Osteocyte (in vitro differentiated cells): ENCODE measurements around the gene ARHGEF7. TPM values are rescaled to one million over a fixed set of nuclear protein-coding genes. Genes with fewer than 3 reads are reported as not detected.

Experiments
- DNase-seq: peaks from one replicate; pipeline ENCODE4 v3.0.0; 2021; ENCODE audit warnings: mixed read lengths; ENCODE audit not compliant: unreplicated experiment; ENCODE audit errors: extremely low spot score
- H3K27ac Mint-ChIP-seq: one replicate; pipeline ENCODE4 v1.8.0; 2021; ENCODE audit warnings: mild to moderate bottlenecking, mixed read lengths; ENCODE audit not compliant: unreplicated experiment
- H3K27me3 Mint-ChIP-seq: one replicate; pipeline ENCODE4 v1.8.0; 2021; ENCODE audit warnings: mixed read lengths; ENCODE audit not compliant: unreplicated experiment
- H3K36me3 Mint-ChIP-seq: one replicate; pipeline ENCODE4 v1.8.0; 2021; ENCODE audit warnings: mixed read lengths; ENCODE audit not compliant: unreplicated experiment
- H3K4me1 Mint-ChIP-seq: one replicate; pipeline ENCODE4 v1.8.0; 2021; ENCODE audit warnings: mixed read lengths; ENCODE audit not compliant: unreplicated experiment
- H3K4me3 Mint-ChIP-seq: one replicate; pipeline ENCODE4 v1.8.0; 2021; ENCODE audit warnings: mild to moderate bottlenecking, moderate library complexity, mixed read lengths; ENCODE audit not compliant: unreplicated experiment
- H3K9me3 Mint-ChIP-seq: one replicate; pipeline ENCODE4 v1.8.0; 2021; ENCODE audit warnings: mixed read lengths; ENCODE audit not compliant: unreplicated experiment
- total RNA-seq: library from RNA; stranded (reverse); gene quantifications from 2 replicates; pipeline ENCODE4 v1.2.1, GENCODE V29; 2021
- TF ChIP-seq, protein P1 (sequence below): fragments of 200-600 bp; sonication (generic); IDR thresholded peaks from 2 replicates; pipeline ENCODE4 v1.5.0; 2021; ENCODE audit warnings: antibody characterized with exemption, mild to moderate bottlenecking, moderate library complexity

Gene ARHGEF7
- total RNA-seq, 1 donor from 2014 or later = 125 TPM

GRCh38 chr13:111345682-111346081 is 230.6 kb downstream of the ARHGEF7 start:
- Mint-ChIP-seq H3K27me3 (no peaks in the 10 kb centered on the region), H3K4me1 (no peaks in the 10 kb centered on the region), H3K9me3 (no peaks in the 10 kb centered on the region), H3K4me3 (no peak overlapping the region), H3K27ac (no peak overlapping the region), H3K36me3 (peaks cover 19% of the 10 kb centered on the region)
- DNase-seq = peak; percentile 60
- TF ChIP-seq, protein P1, sequence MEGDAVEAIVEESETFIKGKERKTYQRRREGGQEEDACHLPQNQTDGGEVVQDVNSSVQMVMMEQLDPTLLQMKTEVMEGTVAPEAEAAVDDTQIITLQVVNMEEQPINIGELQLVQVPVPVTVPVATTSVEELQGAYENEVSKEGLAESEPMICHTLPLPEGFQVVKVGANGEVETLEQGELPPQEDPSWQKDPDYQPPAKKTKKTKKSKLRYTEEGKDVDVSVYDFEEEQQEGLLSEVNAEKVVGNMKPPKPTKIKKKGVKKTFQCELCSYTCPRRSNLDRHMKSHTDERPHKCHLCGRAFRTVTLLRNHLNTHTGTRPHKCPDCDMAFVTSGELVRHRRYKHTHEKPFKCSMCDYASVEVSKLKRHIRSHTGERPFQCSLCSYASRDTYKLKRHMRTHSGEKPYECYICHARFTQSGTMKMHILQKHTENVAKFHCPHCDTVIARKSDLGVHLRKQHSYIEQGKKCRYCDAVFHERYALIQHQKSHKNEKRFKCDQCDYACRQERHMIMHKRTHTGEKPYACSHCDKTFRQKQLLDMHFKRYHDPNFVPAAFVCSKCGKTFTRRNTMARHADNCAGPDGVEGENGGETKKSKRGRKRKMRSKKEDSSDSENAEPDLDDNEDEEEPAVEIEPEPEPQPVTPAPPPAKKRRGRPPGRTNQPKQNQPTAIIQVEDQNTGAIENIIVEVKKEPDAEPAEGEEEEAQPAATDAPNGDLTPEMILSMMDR = no peak

GRCh38 chr13:111346101-111346680 is 231.1 kb downstream of the ARHGEF7 start:
- no peaks in the 10 kb centered on the region for H3K27me3 Mint-ChIP-seq
- H3K27ac Mint-ChIP-seq = no peak overlapping the region
- H3K4me1 Mint-ChIP-seq = no peaks in the 10 kb centered on the region
- H3K36me3 Mint-ChIP-seq = peaks cover 19% of the 10 kb centered on the region
- H3K9me3 Mint-ChIP-seq = no peaks in the 10 kb centered on the region
- TF ChIP-seq, protein P1 = no peak
- peak; percentile 82 for DNase-seq
- no peak overlapping the region for H3K4me3 Mint-ChIP-seq

GRCh38 chr13:111347438-111347837 is 232.3 kb downstream of the ARHGEF7 start:
- H3K36me3 Mint-ChIP-seq = peaks cover 25% of the 10 kb centered on the region
- no peak overlapping the region for H3K27ac Mint-ChIP-seq

GRCh38 chr13:111353508-111353907 is 238.4 kb downstream of the ARHGEF7 start:
- Mint-ChIP-seq H3K4me1 (no peaks in the 10 kb centered on the region), H3K9me3 (peaks cover 11% of the 10 kb centered on the region), H3K27me3 (peaks cover 33% of the 10 kb centered on the region), H3K4me3 (no peak overlapping the region), H3K27ac (no peak overlapping the region), H3K36me3 (peaks cover 17% of the 10 kb centered on the region)
- DNase-seq = no peak
- TF ChIP-seq, protein P1 = no peak

More at GRCh38 chr13:111347438-111347837, 232.3 kb downstream of the ARHGEF7 start:
- TF ChIP-seq, protein P1 = no peak
- Mint-ChIP-seq H3K9me3 (peaks cover 8% of the 10 kb centered on the region), H3K27me3 (peaks cover 11% of the 10 kb centered on the region), H3K4me3 (no peak overlapping the region), H3K4me1 (no peaks in the 10 kb centered on the region)
- peak; percentile 54 for DNase-seq

- Mint-ChIP-seq H3K9me3 (peaks cover 11% of the 10 kb centered on the region), H3K4me3 (no peak overlapping the region), H3K36me3 (peaks cover 12% of the 10 kb centered on the region), H3K27me3 (peaks cover 33% of the 10 kb centered on the region), H3K27ac (no peak overlapping the region), H3K4me1 (no peaks in the 10 kb centered on the region)
- TF ChIP-seq, protein P1 = no peak
- no peak for DNase-seq
Measured at GRCh38 chr13:111354789-111355188, 239.7 kb downstream of the ARHGEF7 start.

Other genes starting within 250 kb of the ARHGEF7 start
- gene ANKRD10, start 200.2 kb upstream of the ARHGEF7 start, total RNA-seq = 248 and 257 TPM in 2 replicates
- 1.9 TPM in 1 of 2 replicates, not detected in the other for gene TEX29, start 205.3 kb downstream of the ARHGEF7 start, total RNA-seq